ENCODE data around the gene KANSL2. TPM values are rescaled to one million over a fixed set of nuclear protein-coding genes. Genes with fewer than 3 reads are reported as not detected.

Gene KANSL2
- total and polyA plus RNA-seq, 2 of the 13 experiments (the other 11 are each of a cell fraction or from before 2014, with no cell fraction given): 24.1 to 41.3 TPM

DNA sequence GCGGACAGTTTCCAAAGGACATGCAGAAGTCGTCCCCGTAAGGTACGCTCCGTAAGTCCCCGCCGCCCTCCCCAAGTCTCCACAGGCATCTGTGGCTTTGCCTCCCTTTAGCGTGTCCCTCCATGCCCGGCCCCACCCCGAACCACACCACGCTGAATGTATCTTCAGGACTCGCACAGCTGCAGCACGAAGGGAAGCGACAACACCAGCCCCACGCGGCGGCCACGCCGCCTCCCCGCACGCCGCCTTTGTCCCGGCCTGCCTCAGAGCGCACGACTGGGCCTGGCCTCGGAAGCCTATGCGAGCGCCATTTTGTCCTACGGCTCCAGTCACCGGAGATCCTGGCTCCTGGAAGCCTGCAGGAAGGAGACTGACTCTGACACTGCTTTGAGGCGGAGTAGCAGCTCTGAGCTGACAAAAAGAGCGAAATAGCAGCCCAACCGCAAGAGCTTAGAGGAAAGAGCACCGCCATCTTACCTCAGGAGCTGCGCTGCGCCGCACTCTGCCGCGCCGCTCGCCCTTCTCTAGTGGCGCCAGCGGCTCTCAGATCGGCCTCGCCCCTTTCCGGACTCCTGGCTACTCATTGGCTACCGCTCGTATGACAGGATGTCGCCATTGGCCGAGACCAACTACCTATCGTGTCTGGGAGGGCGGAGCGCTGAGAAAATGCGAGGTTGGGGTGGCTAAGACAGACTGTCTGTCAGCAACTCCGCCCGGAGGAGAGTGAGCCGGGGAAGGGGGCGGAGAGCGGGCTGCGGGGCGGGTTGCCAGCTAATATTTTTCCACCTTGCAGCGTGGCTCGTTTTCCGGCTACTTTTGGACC lies at the start of gene KANSL2 (continued):
- TF ChIP-seq NFRKB (IDR thresholded peaks at IDR 0.05) (peak; percentile 89), ZNF790 (CRISPR knock-in tag; IDR thresholded peaks at IDR 0.05; ENCODE audit: borderline replicate concordance) (0 out of 2 replicates have a peak, but pooled peaks have one; percentile 68), ZNF124 (CRISPR knock-in tag; IDR thresholded peaks at IDR 0.05) (peak; percentile 94), ZNF30 (CRISPR knock-in tag; IDR thresholded peaks at IDR 0.05) (0 out of 2 replicates have a peak, but pooled peaks have one; percentile 54), ZNF263 (CRISPR knock-in tag; IDR thresholded peaks at IDR 0.05) (peak; percentile 29; the same call in 1 of the 2 replicates), ZNF558 (CRISPR knock-in tag; IDR thresholded peaks at IDR 0.05; ENCODE audit: borderline replicate concordance) (no peak; the same call in 1 of the 2 replicates), MTA3 (CRISPR knock-in tag; IDR thresholded peaks at IDR 0.05) (no peak)
- TF ChIP-seq, protein P1, sequence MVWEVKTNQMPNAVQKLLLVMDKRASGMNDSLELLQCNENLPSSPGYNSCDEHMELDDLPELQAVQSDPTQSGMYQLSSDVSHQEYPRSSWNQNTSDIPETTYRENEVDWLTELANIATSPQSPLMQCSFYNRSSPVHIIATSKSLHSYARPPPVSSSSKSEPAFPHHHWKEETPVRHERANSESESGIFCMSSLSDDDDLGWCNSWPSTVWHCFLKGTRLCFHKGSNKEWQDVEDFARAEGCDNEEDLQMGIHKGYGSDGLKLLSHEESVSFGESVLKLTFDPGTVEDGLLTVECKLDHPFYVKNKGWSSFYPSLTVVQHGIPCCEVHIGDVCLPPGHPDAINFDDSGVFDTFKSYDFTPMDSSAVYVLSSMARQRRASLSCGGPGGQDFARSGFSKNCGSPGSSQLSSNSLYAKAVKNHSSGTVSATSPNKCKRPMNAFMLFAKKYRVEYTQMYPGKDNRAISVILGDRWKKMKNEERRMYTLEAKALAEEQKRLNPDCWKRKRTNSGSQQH (CRISPR knock-in tag; IDR thresholded peaks at IDR 0.05; ENCODE audit: low read depth): peak; percentile 46; the same call in 1 of the 2 replicates
- TF ChIP-seq, protein P2, sequence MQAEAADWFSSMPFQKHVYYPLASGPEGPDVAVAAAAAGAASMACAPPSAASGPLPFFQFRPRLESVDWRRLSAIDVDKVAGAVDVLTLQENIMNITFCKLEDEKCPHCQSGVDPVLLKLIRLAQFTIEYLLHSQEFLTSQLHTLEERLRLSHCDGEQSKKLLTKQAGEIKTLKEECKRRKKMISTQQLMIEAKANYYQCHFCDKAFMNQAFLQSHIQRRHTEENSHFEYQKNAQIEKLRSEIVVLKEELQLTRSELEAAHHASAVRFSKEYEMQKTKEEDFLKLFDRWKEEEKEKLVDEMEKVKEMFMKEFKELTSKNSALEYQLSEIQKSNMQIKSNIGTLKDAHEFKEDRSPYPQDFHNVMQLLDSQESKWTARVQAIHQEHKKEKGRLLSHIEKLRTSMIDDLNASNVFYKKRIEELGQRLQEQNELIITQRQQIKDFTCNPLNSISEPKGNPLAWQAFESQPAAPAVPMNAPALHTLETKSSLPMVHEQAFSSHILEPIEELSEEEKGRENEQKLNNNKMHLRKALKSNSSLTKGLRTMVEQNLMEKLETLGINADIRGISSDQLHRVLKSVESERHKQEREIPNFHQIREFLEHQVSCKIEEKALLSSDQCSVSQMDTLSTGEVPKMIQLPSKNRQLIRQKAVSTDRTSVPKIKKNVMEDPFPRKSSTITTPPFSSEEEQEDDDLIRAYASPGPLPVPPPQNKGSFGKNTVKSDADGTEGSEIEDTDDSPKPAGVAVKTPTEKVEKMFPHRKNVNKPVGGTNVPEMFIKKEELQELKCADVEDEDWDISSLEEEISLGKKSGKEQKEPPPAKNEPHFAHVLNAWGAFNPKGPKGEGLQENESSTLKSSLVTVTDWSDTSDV (CRISPR knock-in tag; IDR thresholded peaks at IDR 0.05): peak; percentile 95; the same call in 1 of the 2 replicates
- TF ChIP-seq, protein P3, sequence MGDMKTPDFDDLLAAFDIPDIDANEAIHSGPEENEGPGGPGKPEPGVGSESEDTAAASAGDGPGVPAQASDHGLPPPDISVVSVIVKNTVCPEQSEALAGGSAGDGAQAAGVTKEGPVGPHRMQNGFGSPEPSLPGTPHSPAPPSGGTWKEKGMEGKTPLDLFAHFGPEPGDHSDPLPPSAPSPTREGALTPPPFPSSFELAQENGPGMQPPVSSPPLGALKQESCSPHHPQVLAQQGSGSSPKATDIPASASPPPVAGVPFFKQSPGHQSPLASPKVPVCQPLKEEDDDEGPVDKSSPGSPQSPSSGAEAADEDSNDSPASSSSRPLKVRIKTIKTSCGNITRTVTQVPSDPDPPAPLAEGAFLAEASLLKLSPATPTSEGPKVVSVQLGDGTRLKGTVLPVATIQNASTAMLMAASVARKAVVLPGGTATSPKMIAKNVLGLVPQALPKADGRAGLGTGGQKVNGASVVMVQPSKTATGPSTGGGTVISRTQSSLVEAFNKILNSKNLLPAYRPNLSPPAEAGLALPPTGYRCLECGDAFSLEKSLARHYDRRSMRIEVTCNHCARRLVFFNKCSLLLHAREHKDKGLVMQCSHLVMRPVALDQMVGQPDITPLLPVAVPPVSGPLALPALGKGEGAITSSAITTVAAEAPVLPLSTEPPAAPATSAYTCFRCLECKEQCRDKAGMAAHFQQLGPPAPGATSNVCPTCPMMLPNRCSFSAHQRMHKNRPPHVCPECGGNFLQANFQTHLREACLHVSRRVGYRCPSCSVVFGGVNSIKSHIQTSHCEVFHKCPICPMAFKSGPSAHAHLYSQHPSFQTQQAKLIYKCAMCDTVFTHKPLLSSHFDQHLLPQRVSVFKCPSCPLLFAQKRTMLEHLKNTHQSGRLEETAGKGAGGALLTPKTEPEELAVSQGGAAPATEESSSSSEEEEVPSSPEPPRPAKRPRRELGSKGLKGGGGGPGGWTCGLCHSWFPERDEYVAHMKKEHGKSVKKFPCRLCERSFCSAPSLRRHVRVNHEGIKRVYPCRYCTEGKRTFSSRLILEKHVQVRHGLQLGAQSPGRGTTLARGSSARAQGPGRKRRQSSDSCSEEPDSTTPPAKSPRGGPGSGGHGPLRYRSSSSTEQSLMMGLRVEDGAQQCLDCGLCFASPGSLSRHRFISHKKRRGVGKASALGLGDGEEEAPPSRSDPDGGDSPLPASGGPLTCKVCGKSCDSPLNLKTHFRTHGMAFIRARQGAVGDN (CRISPR knock-in tag; IDR thresholded peaks at IDR 0.05): peak; percentile 92
- TF ChIP-seq, protein P4, sequence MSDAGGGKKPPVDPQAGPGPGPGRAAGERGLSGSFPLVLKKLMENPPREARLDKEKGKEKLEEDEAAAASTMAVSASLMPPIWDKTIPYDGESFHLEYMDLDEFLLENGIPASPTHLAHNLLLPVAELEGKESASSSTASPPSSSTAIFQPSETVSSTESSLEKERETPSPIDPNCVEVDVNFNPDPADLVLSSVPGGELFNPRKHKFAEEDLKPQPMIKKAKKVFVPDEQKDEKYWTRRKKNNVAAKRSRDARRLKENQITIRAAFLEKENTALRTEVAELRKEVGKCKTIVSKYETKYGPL (CRISPR knock-in tag; IDR thresholded peaks at IDR 0.05): no peak
- TF ChIP-seq, protein P5, sequence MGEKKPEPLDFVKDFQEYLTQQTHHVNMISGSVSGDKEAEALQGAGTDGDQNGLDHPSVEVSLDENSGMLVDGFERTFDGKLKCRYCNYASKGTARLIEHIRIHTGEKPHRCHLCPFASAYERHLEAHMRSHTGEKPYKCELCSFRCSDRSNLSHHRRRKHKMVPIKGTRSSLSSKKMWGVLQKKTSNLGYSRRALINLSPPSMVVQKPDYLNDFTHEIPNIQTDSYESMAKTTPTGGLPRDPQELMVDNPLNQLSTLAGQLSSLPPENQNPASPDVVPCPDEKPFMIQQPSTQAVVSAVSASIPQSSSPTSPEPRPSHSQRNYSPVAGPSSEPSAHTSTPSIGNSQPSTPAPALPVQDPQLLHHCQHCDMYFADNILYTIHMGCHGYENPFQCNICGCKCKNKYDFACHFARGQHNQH (CRISPR knock-in tag; IDR thresholded peaks at IDR 0.05): 0 out of 2 replicates have a peak, but pooled peaks have one; percentile 83
- TF ChIP-seq, protein P6, sequence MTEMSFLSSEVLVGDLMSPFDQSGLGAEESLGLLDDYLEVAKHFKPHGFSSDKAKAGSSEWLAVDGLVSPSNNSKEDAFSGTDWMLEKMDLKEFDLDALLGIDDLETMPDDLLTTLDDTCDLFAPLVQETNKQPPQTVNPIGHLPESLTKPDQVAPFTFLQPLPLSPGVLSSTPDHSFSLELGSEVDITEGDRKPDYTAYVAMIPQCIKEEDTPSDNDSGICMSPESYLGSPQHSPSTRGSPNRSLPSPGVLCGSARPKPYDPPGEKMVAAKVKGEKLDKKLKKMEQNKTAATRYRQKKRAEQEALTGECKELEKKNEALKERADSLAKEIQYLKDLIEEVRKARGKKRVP (CRISPR knock-in tag; IDR thresholded peaks at IDR 0.05): peak in 1 of 2 experiments; percentile 68; a peak in 1 of 4 replicates
